Fibroblast of upper back skin (primary cell): ENCODE results near the gene TMED10.
"Not testable (repeated sequence)": the region's sequence is repeated elsewhere in the genome, so short reads cannot be mapped to it uniquely, and the experiment has no call there.

Source experiments
- DNase-seq: peaks from one replicate; pipeline ENCODE4 v3.0.0-alpha.2; 2013

Gene TMED10

DNA sequence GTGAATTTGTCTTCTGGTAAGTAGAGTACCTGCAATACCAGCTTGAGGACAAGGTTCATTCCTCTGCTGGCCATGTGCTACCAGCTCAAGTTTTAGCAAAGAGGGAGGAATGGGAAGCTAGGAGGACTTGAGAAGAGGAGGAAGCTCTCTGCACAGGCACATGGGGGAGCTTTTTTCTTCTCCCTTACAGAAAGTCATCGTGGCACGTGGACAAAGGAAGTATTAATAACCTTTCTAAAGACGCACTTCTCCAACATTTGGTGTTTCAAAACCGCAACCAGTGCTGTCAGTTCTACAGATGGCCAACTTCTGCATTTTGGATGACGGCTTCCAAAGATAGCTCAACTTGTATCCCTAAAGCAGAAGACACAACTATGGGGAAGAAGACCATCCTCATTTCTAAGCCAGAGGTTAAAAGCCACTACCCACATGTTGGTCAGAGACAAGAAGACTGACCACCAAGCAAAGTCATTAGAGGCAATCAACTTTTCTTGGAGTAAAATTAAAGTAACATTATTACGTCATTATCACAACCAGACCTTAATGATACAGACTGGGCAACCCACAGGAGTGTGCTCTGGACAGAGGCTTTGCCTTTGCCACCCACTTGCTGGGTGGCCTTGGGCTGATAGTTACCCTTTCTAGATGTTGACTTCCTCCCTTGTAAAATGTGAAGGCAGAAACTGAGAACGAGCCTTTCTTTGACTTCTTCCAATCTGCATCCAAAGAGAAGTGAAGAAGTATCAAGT, 12.3 kb upstream of the TMED10 start:
- DNase-seq = no peak

DNA sequence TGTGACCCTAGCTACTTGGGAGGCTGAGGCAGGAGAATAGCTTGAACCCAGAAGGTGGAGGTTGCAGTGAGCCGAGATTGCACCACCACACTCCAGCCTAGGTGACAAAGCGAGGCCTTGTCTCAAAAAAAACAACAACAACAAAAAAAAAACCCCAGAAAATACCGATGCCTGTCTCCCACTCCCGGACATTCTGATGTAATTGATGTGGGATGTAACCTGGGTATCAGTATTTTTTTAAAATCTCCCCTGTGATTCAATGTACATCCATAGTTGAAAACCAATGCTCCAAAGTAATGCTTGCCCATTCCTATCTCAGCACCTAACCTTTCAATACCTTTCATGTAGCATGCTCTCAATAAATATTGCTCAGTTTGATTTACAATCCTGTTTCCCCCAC, 11.7 kb upstream of the TMED10 start:
- DNase-seq = no peak

DNA sequence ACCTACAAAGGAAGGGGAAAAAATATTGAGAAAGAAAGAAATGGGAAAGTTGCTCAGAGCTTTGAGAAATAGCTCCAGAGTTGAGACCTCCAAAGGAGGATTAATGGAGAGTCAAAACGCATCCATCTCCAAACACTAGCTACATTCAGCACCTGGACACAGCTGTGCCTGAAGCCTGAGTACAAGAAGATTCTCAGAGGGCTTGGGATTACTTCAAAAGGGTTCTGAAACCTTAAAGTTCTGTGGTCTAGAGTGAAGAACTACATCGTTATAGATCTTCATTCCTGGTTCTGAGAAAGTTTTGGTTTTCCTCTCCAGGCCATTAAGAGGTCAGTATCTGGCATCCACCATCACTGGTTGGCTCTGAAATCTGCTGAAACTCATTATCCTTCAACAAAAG, 10.5 kb upstream of the TMED10 start:
- no peak for DNase-seq

DNA sequence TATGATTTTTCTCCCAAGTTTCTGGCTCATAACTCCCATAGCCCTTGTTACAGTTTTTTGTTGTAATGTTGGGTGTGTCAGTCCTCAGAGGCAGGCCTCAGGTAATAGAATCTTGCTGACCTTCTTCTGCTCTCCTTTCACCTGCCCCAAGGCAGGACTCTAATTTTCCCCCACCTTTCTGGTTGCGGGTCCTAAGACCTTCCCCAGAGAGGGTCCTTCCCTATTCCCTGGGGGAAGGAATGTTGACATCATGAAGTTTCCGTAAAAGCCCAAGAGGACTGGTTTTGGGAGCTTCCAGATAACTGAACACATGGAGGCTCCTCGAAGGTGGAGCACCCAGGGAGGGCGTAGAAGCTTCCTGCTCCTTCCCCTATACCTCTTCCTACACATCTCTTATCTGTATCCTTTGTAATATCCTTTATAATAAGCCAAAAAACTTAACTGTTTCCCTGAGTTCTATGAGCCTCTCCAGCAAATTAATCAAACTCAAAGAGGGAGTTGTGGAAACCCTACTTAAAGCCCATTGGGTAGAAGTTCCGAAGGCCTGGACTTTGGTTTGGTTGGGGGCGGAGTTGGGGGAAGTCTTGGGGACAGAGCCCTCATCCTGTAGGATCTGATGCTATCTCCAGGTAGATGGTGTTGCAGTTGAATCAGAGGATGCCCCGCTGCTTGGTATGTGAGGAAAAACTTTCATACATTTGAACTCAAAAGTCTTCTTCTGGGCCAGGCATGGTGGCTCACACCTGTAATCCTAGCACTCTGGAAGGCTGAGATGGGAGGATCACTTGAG, 9.0 kb upstream of the TMED10 start:
- DNase-seq = no peak

DNA sequence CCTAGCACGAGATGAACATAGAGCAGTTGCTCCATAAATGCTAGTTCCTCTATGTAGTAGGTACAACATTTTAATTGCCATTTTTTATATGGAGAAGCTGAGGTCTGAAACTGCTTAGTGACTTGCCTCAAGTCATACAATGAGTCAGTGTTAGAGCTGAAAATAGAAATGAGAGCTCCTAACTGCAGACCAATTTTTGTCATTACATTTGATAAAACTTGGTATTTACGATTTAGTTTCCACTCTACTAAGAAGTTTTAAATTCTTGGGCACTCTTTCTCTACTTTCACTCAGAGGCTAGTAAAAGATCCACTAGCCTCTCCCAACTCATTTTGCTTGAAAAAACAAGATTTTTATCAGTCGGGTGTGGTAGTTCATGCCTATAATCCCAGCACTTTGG, 8.1 kb upstream of the TMED10 start:
- DNase-seq = peak; percentile 46

DNA sequence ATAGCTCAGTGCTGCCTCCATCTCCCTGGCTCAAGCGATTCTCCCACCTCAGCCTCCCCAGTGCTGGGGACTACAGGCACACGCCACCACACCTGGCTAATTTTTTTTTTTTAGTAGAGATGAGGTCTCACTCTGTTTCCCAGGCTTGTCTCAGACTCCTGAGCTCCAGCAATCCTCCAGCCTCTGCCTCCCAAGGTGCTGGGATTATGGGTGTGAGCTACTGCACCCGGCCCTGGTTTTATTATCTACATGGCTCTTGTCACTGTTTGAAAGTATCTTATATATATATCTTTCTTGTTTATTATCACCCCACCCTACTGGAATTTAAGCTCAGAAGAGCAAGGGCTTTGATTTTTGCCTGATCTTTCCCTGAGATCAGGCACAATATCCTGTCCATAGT, 7.6 kb upstream of the TMED10 start:
- no peak for DNase-seq

DNA sequence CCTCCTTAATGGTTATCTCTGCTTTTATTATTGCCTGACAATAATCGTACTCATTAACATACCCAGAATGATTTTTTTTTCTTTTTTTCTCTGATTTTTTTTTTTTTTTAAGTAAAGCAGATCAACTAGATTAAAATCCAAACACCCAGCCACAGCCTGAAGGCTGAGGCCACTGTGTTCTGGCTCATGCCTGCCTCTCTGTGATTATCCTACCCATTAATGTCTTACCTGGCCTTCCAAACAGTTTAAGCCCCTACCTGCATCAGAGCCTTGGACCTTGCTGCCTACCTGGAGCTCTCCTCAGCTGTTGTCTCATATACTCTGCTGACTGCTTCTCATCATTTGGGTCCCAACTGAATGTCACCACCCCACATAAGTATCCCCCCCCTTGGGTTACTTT, 6.8 kb upstream of the TMED10 start:
- no peak for DNase-seq

DNA sequence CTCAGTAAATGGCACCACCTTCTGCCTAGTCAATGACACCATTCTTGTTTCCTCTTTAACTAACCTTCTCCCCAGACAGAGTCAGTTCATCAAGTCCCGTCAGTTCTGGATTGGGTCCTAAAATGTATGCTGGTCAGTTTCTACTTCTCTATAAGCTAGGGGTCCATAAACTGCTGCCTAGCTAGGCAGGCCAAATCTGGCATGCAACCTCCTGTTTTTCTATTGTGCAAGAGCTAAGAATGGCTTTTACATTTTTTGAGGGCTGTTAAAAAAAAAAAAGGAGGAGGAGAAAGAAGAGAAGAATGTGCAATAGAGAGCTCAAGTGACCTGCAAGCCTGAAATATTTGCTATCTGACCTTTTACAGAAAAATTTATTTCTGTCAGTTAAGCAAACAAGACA, 6.4 kb upstream of the TMED10 start:
- DNase-seq = peak; percentile 86

DNA sequence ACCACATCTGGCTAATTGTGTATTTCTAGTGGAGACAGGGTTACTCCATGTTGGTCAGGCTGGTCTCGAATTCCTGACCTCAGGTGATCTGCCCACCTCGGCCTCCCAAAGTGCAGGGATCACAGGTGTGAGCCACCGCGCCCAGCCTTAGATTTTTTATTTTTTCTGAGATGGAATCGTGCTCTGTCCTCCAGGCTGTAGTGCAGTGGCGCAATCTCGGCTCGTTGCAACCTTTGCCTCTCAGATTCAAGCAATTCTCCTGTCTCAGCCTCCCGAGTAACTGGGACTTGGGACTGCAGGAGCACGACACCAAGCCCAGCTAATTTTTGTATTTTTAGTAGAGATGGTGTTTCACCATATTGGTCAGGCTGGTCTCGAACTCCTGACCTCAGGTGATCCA, 5.8 kb upstream of the TMED10 start:
- not testable (repeated sequence) for DNase-seq

DNA sequence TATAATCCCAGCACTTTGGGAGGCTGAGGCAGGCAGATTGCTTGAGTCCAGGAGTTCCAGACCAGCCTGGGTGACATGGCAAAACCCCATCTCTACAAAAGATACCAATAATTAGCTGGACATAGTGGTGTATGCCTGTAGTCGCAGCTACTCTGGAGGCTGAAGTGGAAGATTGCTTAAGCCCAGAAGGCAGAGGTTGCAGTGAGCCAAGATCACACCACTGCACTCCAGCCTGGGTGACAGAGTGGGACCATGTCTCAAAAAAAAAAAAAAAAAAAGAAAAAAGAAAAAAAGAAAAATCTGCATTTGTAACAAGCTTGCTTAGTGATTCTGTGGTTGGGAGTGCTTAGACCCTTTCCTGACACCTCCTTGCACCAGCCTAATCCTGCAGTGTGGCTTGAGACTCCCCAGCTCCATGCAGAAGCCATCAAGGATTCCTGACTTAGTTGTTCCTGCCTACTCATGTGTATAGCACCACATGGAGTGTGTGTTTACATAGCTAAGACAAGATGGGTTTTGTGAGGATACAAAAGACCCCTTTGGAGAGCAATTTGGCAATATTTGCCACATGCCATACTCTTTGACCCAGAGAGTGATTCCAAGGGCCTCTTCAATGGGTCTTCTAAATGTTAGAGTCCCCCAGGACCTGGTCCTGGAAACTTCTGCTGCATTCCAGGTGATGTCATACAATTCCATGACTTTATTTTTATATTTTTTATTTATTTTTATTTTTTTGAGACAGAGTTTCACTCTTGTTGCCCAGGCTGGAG, 5.1 kb upstream of the TMED10 start:
- DNase-seq = no peak

DNA sequence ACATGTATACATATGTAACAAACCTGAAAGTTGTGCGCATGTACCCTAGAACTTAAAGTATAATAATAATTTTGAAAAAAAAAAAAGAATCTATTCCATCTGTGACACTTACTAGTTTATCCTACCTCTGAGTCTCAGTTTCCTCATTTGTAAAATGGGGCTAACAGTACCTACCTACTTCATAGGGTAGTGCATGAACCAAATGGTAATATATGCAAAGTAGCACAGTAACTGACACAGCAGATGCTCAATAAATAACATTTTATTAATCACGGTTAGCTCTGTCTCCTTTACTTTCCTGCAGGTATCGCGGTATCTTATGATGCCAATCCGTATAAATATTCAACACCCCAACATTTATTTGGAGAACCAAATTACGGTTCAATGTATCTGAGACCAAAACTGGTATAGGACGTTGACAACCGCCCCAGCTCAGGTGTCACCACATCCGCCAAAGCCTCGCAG, 703 bp downstream of the TMED10 start:
- DNase-seq = no peak

DNA sequence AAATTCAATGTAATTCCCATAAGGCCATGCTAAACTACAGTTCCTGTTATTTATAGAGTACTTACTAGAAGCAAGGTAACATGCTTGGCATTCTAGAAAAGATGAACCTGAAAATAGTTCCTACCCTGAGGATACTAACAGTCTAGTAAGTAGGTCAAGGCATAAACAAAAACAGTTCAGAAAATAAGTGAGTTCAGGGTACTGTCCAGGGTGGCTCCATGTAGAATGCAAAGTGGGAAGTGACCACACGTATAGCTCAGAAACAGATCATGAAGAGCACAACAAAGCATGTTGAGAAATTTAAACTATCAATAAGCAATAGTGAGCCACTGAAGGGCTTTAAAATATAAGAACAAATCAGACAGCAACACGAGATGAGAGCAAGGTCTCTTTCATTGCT, 2.3 kb downstream of the TMED10 start:
- DNase-seq = no peak

DNA sequence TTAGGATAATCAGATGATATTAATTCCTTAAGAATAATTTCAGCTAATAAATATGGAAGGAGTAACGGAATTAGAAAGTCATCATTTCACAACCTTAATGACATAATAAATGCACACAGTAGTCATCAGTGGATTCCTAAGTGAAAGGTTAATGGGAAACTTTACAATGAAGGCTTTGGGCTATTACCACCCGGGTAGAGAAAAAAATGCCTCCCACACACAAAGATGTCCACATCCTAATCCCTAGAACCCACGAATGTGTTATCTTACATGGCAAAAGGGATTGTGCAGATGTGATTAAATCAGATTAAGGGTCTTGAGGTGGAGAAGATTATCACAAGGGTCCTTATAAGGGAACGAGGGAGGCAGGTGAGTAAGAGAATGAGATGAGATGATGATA, 5.6 kb downstream of the TMED10 start:
- no peak for DNase-seq

DNA sequence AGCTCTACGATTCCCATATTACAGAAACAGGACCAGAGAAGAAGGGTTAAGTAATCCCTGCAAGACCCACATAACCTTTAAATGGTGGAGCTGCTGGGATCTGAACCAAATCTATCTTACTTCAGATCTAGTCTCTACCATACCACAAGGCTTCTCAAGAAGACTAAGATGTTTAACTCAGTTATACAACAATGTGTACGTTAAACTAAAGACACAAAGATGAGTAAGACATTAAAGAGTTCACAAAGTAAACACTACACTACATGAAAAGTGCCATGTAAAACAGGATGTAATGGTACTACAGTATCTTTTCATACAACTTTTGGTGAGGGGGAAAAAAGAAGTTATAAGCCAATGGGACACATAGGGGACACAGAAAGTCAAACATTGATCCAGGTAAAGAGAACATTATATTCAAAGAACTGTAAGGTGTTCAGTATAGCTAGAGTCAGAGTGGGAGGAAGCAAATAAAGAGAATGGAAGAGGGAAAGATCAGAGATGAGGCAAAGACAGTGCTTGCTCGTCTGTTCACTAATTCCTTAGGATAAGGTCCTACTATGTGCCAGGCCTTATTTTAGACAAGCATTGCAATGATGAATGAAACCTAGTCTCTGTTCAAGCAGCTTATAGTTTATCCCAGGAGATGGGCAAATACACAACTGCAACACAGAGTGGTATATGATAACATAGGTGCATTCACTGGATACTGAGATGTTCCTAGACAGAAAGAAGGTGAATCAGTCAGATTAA, 7.7 kb downstream of the TMED10 start:
- DNase-seq = no peak

DNA sequence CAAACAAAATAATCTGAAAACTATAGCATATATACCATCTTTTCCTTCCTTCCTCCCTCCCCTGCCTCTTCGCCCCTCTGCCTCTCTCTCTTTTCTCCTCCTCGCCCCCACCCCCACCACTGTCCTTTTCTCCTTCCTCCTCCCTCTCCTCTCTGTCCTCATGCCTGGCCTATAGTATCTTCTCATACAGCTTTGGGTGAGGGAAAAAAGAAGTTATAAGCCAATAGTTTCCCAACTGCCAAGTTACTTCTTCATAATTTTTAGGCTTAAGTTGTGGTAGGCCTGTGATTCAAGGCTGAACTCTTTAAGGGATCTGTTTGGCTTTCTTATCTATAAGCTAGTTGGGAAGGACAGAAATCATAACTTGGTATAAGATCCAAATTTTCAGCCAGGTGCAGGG, 9.1 kb downstream of the TMED10 start:
- DNase-seq = no peak

DNA sequence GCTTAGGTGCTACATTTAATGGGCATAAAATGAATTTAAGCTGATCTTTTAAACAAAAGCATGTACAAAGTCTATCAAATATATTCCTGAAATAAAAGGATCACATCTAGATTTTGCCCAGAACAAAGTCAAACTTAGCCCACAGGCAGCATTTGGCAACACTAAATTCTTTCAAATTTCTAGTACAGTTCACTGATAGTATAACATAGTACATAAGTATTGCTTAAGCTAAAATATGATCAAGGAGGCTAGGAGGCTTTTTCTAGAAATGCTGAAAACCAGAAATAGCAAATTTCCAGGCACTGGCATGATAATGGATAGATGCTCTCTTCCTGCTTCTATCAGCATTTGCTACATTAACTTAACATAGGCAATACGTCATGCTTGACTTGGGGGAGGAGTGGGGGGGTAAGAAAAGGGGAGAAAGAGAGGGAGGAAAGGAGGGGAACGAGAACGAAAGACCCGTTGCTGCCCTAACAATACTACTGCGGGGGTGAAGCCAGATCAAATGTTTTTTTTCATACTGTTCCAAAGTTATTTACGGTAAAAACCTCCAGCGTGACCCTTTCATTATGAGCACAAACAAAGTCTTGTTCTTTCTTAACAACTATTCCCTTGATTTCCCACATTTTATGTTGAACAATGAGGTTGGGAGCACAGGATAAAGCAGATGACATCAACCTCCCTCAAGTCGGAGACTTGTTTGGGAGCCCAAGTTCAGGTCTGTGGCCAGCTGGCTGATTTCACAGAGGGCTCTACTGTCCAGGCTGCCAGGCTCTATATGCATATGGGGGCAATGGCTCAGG, 10.6 kb downstream of the TMED10 start:
- no peak for DNase-seq

DNA sequence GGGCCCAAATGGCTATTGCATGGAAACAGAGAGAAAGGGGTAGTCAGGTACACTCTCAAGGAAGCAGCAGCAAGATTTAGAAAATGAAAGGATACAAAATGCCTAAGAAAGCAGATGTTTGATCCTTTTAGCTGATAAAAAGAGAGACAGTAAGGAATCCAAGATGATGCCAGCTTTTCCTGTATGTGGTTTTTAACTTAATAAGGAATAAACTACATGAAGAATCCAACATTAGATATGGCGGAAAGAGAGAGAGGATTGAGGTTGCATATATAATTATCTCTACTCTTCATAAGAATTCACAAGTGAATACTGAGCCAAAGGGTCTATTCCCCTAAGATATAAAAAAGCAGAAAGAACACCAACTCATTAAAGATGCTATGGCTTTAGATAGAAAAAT, 11.6 kb downstream of the TMED10 start:
- no peak for DNase-seq

DNA sequence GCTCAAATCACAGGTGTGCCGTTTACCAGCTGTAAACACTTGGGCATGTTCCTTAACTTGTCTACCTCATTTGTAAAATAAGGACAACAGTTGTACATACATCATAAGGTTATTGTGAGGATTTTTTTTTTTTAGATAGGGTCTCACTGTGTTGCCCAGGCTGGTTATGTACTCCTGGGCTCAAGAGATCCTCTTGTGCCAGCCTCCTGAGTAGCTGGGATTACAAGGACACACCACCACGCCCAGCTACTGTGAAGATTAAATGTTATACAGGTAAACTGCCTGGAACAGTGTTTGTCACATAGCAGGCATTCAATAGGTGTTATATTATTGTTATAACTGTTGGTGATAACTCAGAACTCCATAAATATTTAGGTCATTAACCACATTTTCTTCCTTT, 12.7 kb downstream of the TMED10 start:
- no peak for DNase-seq

DNA sequence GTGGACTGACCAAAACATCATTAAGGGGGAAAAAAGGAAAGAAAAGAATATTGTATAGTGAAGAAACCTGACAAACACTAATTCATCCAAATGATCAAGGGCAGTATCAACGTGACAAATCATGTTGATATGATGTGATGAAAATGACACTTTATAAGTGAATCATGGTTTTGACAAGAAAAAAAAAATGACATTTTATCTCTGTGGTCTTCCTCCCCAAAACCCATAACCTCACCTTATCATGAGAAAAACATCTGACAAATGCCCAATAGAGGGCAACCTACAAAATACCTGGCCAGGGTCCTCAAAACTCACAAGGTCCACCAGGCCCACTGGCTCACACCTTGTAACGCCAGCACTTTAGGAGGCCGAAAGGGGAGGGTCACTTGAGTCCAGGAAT, 13.8 kb downstream of the TMED10 start:
- no peak for DNase-seq

DNA sequence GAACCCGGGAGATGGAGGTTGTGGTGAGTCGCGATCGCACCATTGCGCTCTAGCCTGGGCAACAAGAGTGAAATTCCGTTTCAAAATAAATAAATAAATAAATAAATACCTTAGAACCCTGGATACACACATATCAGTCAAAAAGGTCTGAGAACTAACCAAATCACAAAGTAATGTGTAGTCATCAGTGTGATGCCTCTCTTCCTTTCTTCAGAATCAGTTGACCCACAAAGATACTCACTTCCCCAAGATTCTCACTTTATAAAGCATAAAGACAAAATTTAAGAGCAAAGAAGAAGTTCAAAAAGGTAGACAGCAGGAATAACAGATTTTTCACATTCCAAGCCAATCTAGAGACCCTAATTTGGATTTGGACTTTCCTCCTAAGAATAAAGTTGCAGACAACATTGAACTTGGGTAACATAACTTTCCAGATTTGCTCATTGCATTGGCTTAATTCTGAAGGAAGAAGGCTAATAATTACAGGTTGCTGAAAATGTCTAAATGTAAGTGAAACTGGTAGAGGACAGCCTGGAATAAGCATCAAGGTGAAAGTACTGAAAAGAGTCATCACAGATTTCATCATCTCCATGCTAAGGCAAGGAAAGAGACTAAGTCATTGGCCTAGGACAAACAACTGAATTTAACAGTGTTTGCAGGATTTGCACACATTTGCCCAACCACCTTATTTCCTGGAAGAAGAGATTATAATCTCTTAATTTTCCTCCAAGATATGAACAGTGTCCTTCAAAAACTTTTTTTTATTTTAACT, 17.4 kb downstream of the TMED10 start:
- no peak for DNase-seq

DNA sequence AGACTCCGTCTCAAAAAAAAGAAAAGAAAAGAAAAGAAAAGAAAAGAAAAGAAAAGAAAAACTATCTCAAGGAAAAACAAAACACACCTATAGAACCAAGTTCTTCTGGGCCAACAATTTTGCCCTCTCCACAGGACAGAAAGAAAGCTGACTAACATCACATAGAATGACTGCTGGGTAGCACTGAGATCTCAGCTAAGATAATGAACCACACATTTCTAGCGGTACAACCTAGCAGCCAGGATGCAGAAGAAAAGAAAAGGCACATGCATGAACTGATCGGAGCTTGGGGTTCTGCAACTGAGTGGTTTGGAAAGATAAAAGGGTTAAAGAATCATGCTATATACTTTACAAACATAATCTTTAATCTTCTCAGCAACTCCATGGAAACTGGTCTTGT, 19.5 kb downstream of the TMED10 start:
- no peak for DNase-seq
